Ovary (tissue), 3 donors: Measurements from ENCODE around the gene SGCD.

Experiments
- EP300 ChIP-seq: sonication (generic); formaldehyde crosslinking; IDR thresholded peaks from one replicate; pipeline ENCODE4 v1.6.1; 2017; ENCODE audit warnings: antibody characterized with exemption
- POLR2A ChIP-seq: fragments of 450-650 bp; IDR thresholded peaks from one replicate; pipeline ENCODE4 v1.6.1; 2017; ENCODE audit warnings: antibody characterized with exemption, mild to moderate bottlenecking, moderate library complexity
- TF ChIP-seq, protein P1 (sequence below), 3 donors: fragments of 450-650 bp in 2 of 3; fragments of 200-600 bp in 1 of 3; IDR thresholded peaks; one replicate each; pipeline versions ENCODE4 v1.5.1 to v1.8.0; 2016 to 2022; ENCODE audit warnings: antibody characterized with exemption in 3 of 3, mild to moderate bottlenecking in 1 of 3
- donor health status: DM: no; HTN: no; CAD: no.

DNA sequence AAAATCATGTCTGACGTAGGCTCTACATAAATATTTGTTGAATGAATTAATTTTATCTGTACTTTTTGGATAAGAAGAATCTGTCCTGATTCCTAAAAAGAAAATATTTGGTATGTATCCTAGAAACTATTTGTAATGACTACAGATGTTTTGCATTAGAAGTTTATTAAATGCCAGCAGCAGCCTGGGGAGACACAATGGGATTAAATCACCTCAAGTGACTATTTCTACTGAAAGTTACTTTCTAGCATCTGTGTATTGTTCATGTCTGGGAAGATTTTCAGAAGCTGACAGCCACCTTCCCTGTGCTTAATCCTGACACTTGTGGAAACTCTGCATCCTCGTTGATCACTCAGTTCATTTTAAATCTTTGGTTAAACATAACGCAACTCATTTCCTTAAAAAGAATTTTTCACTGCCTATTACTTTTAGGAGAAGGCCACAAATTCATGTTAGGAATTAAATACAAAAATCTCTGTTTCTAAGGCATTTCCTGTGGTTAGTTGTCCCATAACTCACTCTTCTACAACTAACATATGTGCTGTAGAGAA, 313.8 kb downstream of the SGCD start:
- TF ChIP-seq POLR2A (no peak), EP300 (no peak)
- TF ChIP-seq, protein P1, sequence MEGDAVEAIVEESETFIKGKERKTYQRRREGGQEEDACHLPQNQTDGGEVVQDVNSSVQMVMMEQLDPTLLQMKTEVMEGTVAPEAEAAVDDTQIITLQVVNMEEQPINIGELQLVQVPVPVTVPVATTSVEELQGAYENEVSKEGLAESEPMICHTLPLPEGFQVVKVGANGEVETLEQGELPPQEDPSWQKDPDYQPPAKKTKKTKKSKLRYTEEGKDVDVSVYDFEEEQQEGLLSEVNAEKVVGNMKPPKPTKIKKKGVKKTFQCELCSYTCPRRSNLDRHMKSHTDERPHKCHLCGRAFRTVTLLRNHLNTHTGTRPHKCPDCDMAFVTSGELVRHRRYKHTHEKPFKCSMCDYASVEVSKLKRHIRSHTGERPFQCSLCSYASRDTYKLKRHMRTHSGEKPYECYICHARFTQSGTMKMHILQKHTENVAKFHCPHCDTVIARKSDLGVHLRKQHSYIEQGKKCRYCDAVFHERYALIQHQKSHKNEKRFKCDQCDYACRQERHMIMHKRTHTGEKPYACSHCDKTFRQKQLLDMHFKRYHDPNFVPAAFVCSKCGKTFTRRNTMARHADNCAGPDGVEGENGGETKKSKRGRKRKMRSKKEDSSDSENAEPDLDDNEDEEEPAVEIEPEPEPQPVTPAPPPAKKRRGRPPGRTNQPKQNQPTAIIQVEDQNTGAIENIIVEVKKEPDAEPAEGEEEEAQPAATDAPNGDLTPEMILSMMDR (IDR thresholded peaks at IDR 0.05): no peak
